ENCODE results near the gene PALM2AKAP2. TPM values are rescaled to one million over a fixed set of nuclear protein-coding genes. Genes with fewer than 3 reads are reported as not detected.

The PALM2AKAP2 gene
- total and polyA plus RNA-seq, 4 donors: 0.51 to 37.7 (median 9.7) TPM

DNA sequence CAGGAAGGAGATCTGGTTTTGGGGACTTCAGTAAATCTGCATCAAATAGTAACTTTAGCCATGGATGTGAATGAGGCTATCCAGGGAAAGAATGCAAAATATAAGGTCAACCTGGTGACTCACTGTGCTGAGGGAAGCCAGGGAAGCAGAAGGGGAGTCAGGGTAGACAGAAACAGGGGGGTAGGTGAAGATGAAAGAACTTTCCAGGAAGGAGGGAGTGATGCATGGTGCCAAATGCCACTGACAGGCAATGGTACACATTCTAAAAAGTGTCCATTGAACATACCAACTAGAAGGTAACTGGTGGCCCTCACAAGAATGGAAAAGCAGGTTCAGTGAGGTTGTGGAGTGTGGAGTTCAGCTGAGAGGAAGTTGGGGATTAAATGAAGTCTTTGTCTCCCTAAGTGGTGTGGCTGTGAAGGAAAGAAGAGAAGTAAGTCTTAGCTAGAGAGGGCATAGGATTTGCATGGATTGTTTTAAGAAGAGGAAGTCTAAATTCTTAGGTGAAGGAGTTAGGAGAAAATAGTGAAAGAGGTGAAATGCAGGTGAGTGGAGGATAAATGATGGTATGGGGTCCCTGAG is 35.5 kb downstream of the PALM2AKAP2 start:
- H3K36me3 ChIP-seq (ENCODE audit: control insufficient read depth in 4 of 4, insufficient read depth in 4 of 4, low read length in 4 of 4): no peaks in the 10 kb centered on the region
- peaks cover 5 to 26% (median 11%) of the 10 kb centered on the region in 5 donors for H3K4me1 ChIP-seq (ENCODE audit: control insufficient read depth in 5 of 5, insufficient read depth in 5 of 5, low read length in 5 of 5)
- no peaks in the 10 kb centered on the region for H3K27me3 ChIP-seq (ENCODE audit: control insufficient read depth in 3 of 3, insufficient read depth in 3 of 3, low read length in 2 of 3)
- peak in 1 of 3 donors; percentile 38 for DNase-seq
- TF ChIP-seq, protein P1, sequence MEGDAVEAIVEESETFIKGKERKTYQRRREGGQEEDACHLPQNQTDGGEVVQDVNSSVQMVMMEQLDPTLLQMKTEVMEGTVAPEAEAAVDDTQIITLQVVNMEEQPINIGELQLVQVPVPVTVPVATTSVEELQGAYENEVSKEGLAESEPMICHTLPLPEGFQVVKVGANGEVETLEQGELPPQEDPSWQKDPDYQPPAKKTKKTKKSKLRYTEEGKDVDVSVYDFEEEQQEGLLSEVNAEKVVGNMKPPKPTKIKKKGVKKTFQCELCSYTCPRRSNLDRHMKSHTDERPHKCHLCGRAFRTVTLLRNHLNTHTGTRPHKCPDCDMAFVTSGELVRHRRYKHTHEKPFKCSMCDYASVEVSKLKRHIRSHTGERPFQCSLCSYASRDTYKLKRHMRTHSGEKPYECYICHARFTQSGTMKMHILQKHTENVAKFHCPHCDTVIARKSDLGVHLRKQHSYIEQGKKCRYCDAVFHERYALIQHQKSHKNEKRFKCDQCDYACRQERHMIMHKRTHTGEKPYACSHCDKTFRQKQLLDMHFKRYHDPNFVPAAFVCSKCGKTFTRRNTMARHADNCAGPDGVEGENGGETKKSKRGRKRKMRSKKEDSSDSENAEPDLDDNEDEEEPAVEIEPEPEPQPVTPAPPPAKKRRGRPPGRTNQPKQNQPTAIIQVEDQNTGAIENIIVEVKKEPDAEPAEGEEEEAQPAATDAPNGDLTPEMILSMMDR (IDR thresholded peaks at IDR 0.05; ENCODE audit: control extremely low read depth, extremely low read depth): no peak
- peaks cover 0 to 5% (median 0%) of the 10 kb centered on the region in 4 donors for H3K9me3 ChIP-seq (ENCODE audit: control insufficient read depth in 4 of 4, insufficient read depth in 3 of 4, low read length in 3 of 4)
- no peak for ATAC-seq (ENCODE audit: insufficient read depth, low FRiP score)
- H3K4me3 ChIP-seq: no peak overlapping the region
- H3K9ac ChIP-seq (ENCODE audit: insufficient read depth in 1 of 2, low read length in 2 of 2): no peak overlapping the region
- H3K27ac ChIP-seq (ENCODE audit: low read depth in 1 of 2, low read length in 1 of 2): peak overlapping the region in 1 of 2 donors; percentile 52

DNA sequence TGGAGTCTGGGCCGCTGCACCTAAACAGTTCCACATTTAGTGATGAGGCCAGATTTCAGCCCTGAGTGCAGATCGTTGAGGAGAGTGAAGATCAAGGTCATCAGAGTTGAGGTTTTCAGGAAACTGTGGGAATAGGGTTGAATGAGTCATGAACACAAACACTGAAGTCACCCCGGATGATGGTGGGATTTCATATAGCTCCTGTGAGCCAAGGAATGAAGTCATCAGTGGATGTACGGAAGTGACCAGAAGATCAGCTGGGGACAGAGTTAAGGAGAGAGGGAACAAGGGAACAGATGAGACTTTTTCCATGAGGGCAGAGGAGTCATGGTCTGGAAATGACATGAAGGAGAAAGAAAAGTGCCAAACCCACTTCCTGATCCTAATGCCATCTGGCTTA is 36.5 kb downstream of the PALM2AKAP2 start:
- Histone ChIP-seq H3K9ac (ENCODE audit: insufficient read depth in 1 of 2, low read length in 2 of 2) (no peak overlapping the region), H3K27me3 (ENCODE audit: control insufficient read depth in 3 of 3, insufficient read depth in 3 of 3, low read length in 2 of 3) (no peaks in the 10 kb centered on the region), H3K9me3 (ENCODE audit: control insufficient read depth in 4 of 4, insufficient read depth in 3 of 4, low read length in 3 of 4) (peaks cover 0 to 5% (median 0%) of the 10 kb centered on the region in 4 donors), H3K36me3 (ENCODE audit: control insufficient read depth in 4 of 4, insufficient read depth in 4 of 4, low read length in 4 of 4) (no peaks in the 10 kb centered on the region), H3K4me1 (ENCODE audit: control insufficient read depth in 5 of 5, insufficient read depth in 5 of 5, low read length in 5 of 5) (peaks cover 5 to 26% (median 11%) of the 10 kb centered on the region in 5 donors), H3K4me3 (no peak overlapping the region), H3K27ac (ENCODE audit: low read depth in 1 of 2, low read length in 1 of 2) (peak overlapping the region; percentile 62 to 63)
- peak in 2 of 3 donors; percentile 35 to 52 for DNase-seq
- TF ChIP-seq, protein P1 (IDR thresholded peaks at IDR 0.05; ENCODE audit: control extremely low read depth, extremely low read depth): no peak
- WGBS, 2 donors: 48 to 58% methylated on average over 4 of the region's 4 CpGs
- ATAC-seq (ENCODE audit: insufficient read depth, low FRiP score): peak; percentile 32

DNA sequence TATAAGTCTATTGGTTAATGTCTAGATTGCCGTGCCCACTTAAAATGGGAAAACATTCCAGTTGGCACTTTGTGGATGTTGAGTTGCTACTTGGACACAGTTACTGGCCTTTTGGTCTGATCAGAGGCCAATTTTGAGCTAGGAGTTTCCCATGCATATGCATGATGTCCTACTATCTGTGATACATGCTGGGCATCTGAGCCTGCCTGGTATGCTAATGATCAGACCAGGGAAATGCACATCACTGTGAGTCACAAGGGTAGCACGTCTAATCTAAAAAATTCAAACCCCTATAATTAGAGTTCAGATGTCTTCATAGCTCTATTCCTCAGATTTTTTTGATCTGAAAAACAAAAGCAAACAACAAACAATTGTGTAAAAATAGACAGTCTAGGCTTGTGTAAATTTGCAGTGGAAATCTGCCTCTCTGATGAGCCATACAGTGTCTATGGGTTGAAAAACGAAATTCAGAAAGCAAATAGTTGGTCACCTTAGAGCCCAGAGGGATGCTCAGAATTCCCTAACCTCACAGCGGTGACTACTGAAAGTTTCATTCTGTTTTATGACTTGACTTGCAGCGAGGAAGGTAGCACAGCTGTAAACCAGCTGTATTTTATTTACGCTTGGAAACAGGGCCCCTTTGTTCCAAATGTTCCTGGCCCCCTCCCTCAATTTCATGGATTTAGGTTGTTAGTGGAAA is 37.3 kb downstream of the PALM2AKAP2 start:
- ATAC-seq (ENCODE audit: insufficient read depth, low FRiP score) (no peak), DNase-seq (no peak)
- 58 to 73% methylated on average over 6 of the region's 6 CpGs for WGBS, 2 donors
- Histone ChIP-seq H3K4me1 (ENCODE audit: control insufficient read depth in 5 of 5, insufficient read depth in 5 of 5, low read length in 5 of 5) (peaks cover 2 to 26% (median 10%) of the 10 kb centered on the region in 5 donors), H3K9ac (ENCODE audit: insufficient read depth in 1 of 2, low read length in 2 of 2) (peak overlapping the region in 1 of 2 donors; percentile 15), H3K27ac (ENCODE audit: low read depth in 1 of 2, low read length in 1 of 2) (peak overlapping the region; percentile 43 to 91), H3K27me3 (ENCODE audit: control insufficient read depth in 3 of 3, insufficient read depth in 3 of 3, low read length in 2 of 3) (no peaks in the 10 kb centered on the region), H3K9me3 (ENCODE audit: control insufficient read depth in 4 of 4, insufficient read depth in 3 of 4, low read length in 3 of 4) (peaks cover 0 to under 1% (median 0%) of the 10 kb centered on the region in 4 donors), H3K4me3 (no peak overlapping the region), H3K36me3 (ENCODE audit: control insufficient read depth in 4 of 4, insufficient read depth in 4 of 4, low read length in 4 of 4) (no peaks in the 10 kb centered on the region)
- TF ChIP-seq, protein P1 (IDR thresholded peaks at IDR 0.05; ENCODE audit: control extremely low read depth, extremely low read depth): no peak

All from lung (tissue), 12 donors.